Peyer's patch (tissue), 4 donors: ENCODE results near the gene WBP4. TPM values are rescaled to one million over a fixed set of nuclear protein-coding genes. Genes with fewer than 3 reads are reported as not detected.
A peak's percentile ranks its signal among the peaks of the same experiment; 100 is the strongest.

Experiments used
- DNase-seq, 3 donors: peaks; one replicate each; pipeline ENCODE4 v3.0.0-alpha.2; 2017 to 2019
- H3K27ac ChIP-seq, 4 donors: fragments of 200-600 bp; sonication (generic); one replicate each; pipeline ENCODE4 v1.5.1; 2016 to 2019
- H3K27me3 ChIP-seq, 2 donors: fragments of 200-600 bp; sonication (generic); one replicate each; pipeline ENCODE4 v1.5.1; 2019
- H3K36me3 ChIP-seq, 3 donors: fragments of 200-600 bp; sonication (generic); one replicate each; pipeline ENCODE4 v1.5.1; 2016 to 2019
- H3K4me1 ChIP-seq, 4 donors: fragments of 200-600 bp; sonication (generic); one replicate each; pipeline ENCODE4 v1.5.1; 2016 to 2019
- H3K4me3 ChIP-seq, 4 donors: fragments of 200-600 bp; sonication (generic); 1 replicate in 3 of 4; 2 replicates in 1 of 4; pipeline ENCODE4 v1.5.1; 2016 to 2019; ENCODE audit warnings: mild to moderate bottlenecking in 1 of 4
- H3K9me3 ChIP-seq, 4 donors: fragments of 200-600 bp; sonication (generic); one replicate each; pipeline ENCODE4 v1.5.1; 2016 to 2019; ENCODE audit warnings: mild to moderate bottlenecking in 1 of 4
- CTCF ChIP-seq, 6 experiments: fragments of 450-650 bp in 4 of 6; fragments of 200-600 bp in 2 of 6; sonication (generic) in 1 of 6; IDR thresholded peaks; one replicate each; pipeline ENCODE4 v1.5.1; 2017 to 2019; ENCODE audit warnings: antibody characterized with exemption in 6 of 6, mild to moderate bottlenecking in 3 of 6, moderate library complexity in 1 of 6
- POLR2A ChIP-seq, 2 donors: fragments of 450-650 bp; IDR thresholded peaks; one replicate each; pipeline ENCODE4 v1.5.1; 2017; ENCODE audit warnings: antibody characterized with exemption in 2 of 2, mild to moderate bottlenecking in 2 of 2, moderate library complexity in 2 of 2
- total RNA-seq, 4 donors: library from RNA; depleted of rRNA; stranded (reverse); fragments of >200 nt; gene quantifications; one replicate each; pipeline ENCODE4 v1.1.0, GENCODE V29; 2016

Gene WBP4
- total RNA-seq, 4 donors from 2014 or later: 8.4 to 13.2 (median 8.6) TPM

DNA sequence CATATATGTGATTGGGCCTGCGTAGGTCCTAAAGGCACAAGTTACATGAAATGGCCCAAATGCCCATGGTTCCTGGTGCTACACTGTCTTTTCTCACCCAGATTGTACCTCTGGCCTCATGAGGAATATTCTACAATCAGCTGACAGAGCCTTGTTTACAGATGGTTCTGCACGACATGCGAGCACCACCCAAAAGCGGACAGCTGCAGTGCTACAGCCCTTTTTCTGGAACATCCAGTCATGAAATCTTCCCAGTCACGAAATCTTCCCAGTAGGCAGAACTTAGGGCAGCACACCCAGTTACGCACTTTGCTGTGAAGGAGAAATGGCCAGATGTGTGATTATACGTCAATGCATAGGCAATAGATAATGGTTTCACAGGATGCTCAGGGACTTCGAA, 34.5 kb upstream of the WBP4 start:
- Histone ChIP-seq H3K4me3 (no peak overlapping the region), H3K36me3 (no peaks in the 10 kb centered on the region), H3K9me3 (no peaks in the 10 kb centered on the region), H3K27ac (no peak overlapping the region), H3K27me3 (no peaks in the 10 kb centered on the region), H3K4me1 (peaks cover 0 to 2% (median 0%) of the 10 kb centered on the region in 4 donors)
- no peak for DNase-seq
- TF ChIP-seq CTCF (IDR thresholded peaks at IDR 0.05) (no peak), POLR2A (IDR thresholded peaks at IDR 0.05) (no peak)

DNA sequence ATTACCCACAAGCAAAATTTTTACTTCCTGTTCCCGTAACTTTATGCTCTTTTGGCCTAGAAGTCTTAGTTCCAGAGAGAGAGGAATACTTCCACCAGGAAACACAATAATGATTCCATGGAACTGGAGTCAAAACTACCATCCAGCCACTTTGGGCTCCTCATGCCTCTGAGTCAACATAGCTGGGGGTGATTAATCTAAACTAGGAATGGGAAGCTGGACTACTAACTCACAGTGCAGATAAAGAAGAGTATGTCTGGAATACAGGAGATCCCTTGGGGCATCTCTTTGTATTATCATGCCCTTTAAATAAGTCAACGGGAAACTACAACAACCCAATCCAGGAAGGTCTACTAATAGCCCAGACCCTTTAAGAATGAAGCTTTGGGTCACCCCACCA, 33.3 kb upstream of the WBP4 start:
- H3K9me3 ChIP-seq: no peaks in the 10 kb centered on the region
- DNase-seq: no peak
- no peak overlapping the region for H3K4me3 ChIP-seq
- no peak overlapping the region for H3K27ac ChIP-seq
- TF ChIP-seq POLR2A (IDR thresholded peaks at IDR 0.05) (no peak), CTCF (IDR thresholded peaks at IDR 0.05) (no peak)
- no peaks in the 10 kb centered on the region for H3K27me3 ChIP-seq
- no peaks in the 10 kb centered on the region for H3K36me3 ChIP-seq
- no peaks in the 10 kb centered on the region for H3K4me1 ChIP-seq

DNA sequence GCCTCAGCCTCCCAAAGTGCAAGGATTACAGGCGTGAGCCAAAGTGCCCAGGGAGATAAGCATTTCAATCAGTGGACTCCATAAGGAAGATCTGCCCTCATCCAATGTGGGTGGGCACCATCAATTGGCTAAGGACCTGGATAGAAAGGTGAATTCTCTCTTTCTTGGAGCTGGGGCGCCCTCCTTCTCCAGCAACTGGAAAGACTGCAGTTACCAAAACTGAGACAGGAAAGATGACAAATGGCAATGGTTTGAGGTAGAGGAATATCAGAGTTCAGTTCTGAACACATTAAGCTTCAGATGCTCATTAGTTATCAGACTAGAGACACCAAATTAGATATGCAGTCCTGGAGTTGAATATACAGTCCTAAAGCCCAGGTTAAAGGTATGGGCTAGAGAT, 31.7 kb upstream of the WBP4 start:
- Histone ChIP-seq H3K9me3 (no peaks in the 10 kb centered on the region), H3K4me1 (no peaks in the 10 kb centered on the region), H3K36me3 (no peaks in the 10 kb centered on the region), H3K27ac (no peak overlapping the region), H3K4me3 (no peak overlapping the region), H3K27me3 (no peaks in the 10 kb centered on the region)
- no peak for DNase-seq
- no peak for TF ChIP-seq POLR2A (IDR thresholded peaks at IDR 0.05)
- peak in 1 of 6 experiments; percentile 4 for TF ChIP-seq CTCF (IDR thresholded peaks at IDR 0.05)

GRCh38 chr13:41032691-41033376, 28.5 kb upstream of the WBP4 start:
- DNase-seq: no peak
- H3K4me1 ChIP-seq: peaks cover 0 to 7% (median 0%) of the 10 kb centered on the region in 4 donors
- H3K4me3 ChIP-seq: no peak overlapping the region
- no peaks in the 10 kb centered on the region for H3K36me3 ChIP-seq
- no peaks in the 10 kb centered on the region for H3K27me3 ChIP-seq
- TF ChIP-seq CTCF (IDR thresholded peaks at IDR 0.05) (no peak), POLR2A (IDR thresholded peaks at IDR 0.05) (no peak)
- no peaks in the 10 kb centered on the region for H3K9me3 ChIP-seq
- no peak overlapping the region for H3K27ac ChIP-seq

- H3K27ac ChIP-seq: no peak overlapping the region
- DNase-seq: no peak
- no peaks in the 10 kb centered on the region for H3K36me3 ChIP-seq
- no peak for TF ChIP-seq POLR2A (IDR thresholded peaks at IDR 0.05)
- TF ChIP-seq CTCF (IDR thresholded peaks at IDR 0.05): no peak
- H3K4me1 ChIP-seq: peaks cover 0 to 7% (median 0%) of the 10 kb centered on the region in 4 donors
- H3K9me3 ChIP-seq: no peaks in the 10 kb centered on the region
- H3K27me3 ChIP-seq: no peaks in the 10 kb centered on the region
- no peak overlapping the region for H3K4me3 ChIP-seq
Observed at GRCh38 chr13:41034382-41034781, 26.9 kb upstream of the WBP4 start.
